Neural cell (in vitro differentiated cells): Measurements from ENCODE around the gene FAU. TPM values are rescaled to one million over a fixed set of nuclear protein-coding genes. Genes with fewer than 3 reads are reported as not detected.

ENCODE experiments used
- H2AFZ ChIP-seq: fragments of 200-600, 300-800 bp; sonication (generic), shearing (Covaris generic); 2 replicates; pipeline ENCODE4 v1.6.0; 2014; ENCODE audit warnings: low read depth, mild to moderate bottlenecking, antibody characterized with exemption, low read length, moderate library complexity
- H3F3A ChIP-seq: fragments of 200-600 bp; shearing (Covaris generic); 2 replicates; pipeline ENCODE4 v1.6.1; 2016; ENCODE audit warnings: mild to moderate bottlenecking, moderate library complexity, mixed read lengths, antibody characterized with exemption, low read length; ENCODE audit not compliant: insufficient read depth, poor library complexity, severe bottlenecking
- H3K27ac ChIP-seq: fragments of 200-600, 300-800 bp; sonication (generic), shearing (Covaris generic); 2 replicates; pipeline ENCODE4 v1.5.1; 2014; ENCODE audit warnings: mild to moderate bottlenecking, low read length, moderate library complexity
- H3K27me3 ChIP-seq: fragments of 300-800, 200-600 bp; sonication (generic), shearing (Covaris generic); 2 replicates; pipeline ENCODE4 v1.6.0; 2014; ENCODE audit warnings: mild to moderate bottlenecking, low read depth, low read length, moderate library complexity; ENCODE audit not compliant: insufficient read depth
- H3K36me3 ChIP-seq: fragments of 300-800, 200-600 bp; sonication (generic), shearing (Covaris generic); 2 replicates; pipeline ENCODE4 v1.5.1; 2014; ENCODE audit warnings: mild to moderate bottlenecking, antibody characterized with exemption, low read length, moderate library complexity; ENCODE audit not compliant: insufficient read depth
- H3K4me2 ChIP-seq: fragments of 300-800, 200-600 bp; sonication (generic), shearing (Covaris generic); 2 replicates; pipeline ENCODE4 v1.6.0; 2014; ENCODE audit warnings: mild to moderate bottlenecking, low read length
- H3K4me3 ChIP-seq: fragments of 300-800, 200-600 bp; sonication (generic), shearing (Covaris generic); 2 replicates; pipeline ENCODE4 v1.5.1; 2014; ENCODE audit warnings: mild to moderate bottlenecking, low read length, moderate library complexity
- H3K79me2 ChIP-seq: fragments of 200-600 bp; shearing (Covaris generic); replicated peaks from 2 replicates; pipeline ENCODE4 v1.6.0; 2014; ENCODE audit warnings: mild to moderate bottlenecking, low read length, moderate library complexity; ENCODE audit not compliant: insufficient read depth
- H3K9ac ChIP-seq: fragments of 300-800, 200-600 bp; sonication (generic), shearing (Covaris generic); 2 replicates; pipeline ENCODE4 v1.6.1; 2016; ENCODE audit warnings: mild to moderate bottlenecking, low read length, mixed read lengths
- H3K9me2 ChIP-seq: fragments of 200-600 bp; shearing (Covaris generic); 2 replicates; pipeline ENCODE4 v1.6.1; 2016; ENCODE audit warnings: mild to moderate bottlenecking, low read length, mixed read lengths; ENCODE audit not compliant: insufficient read depth
- H3K9me3 ChIP-seq: fragments of 200-600, 300-800 bp; sonication (generic), shearing (Covaris generic); 2 replicates; pipeline ENCODE4 v1.6.1; 2016; ENCODE audit warnings: mild to moderate bottlenecking, mixed run types, low read length, moderate library complexity, mixed read lengths
- H4K20me1 ChIP-seq: fragments of 200-600 bp; shearing (Covaris generic); 2 replicates; pipeline ENCODE4 v1.6.1; 2016; ENCODE audit warnings: mild to moderate bottlenecking, mixed run types; ENCODE audit not compliant: insufficient read depth
- EP300 ChIP-seq: fragments of 450-650 bp; conservative IDR thresholded peaks from 2 replicates; pipeline ENCODE4 v1.6.1; 2014; ENCODE audit warnings: antibody characterized with exemption, mild to moderate bottlenecking, moderate library complexity; ENCODE audit not compliant: poor library complexity, severe bottlenecking
- EZH2 ChIP-seq: fragments of 200-600, 300-800 bp; shearing (Covaris generic), sonication (generic); IDR thresholded peaks from 2 replicates; pipeline ENCODE4 v1.6.1; 2014; ENCODE audit warnings: antibody characterized with exemption, low read length, borderline replicate concordance, mild to moderate bottlenecking; ENCODE audit not compliant: insufficient read depth, poor library complexity, severe bottlenecking
- MXI1 ChIP-seq: fragments of 450-650 bp; conservative IDR thresholded peaks from 2 replicates; pipeline ENCODE4 v1.6.1; 2014; ENCODE audit warnings: antibody characterized with exemption, mild to moderate bottlenecking; ENCODE audit not compliant: poor library complexity, severe bottlenecking
- POLR2AphosphoS5 ChIP-seq: IDR thresholded peaks from 2 replicates; pipeline ENCODE4 v1.6.1; 2012
- RAD21 ChIP-seq: fragments of 450-650 bp; conservative IDR thresholded peaks from 2 replicates; pipeline ENCODE4 v1.6.1; 2014; ENCODE audit warnings: antibody characterized with exemption, mild to moderate bottlenecking, moderate library complexity
- SMC3 ChIP-seq: fragments of 450-650 bp; conservative IDR thresholded peaks from 2 replicates; pipeline ENCODE4 v1.6.1; 2014; ENCODE audit warnings: antibody characterized with exemption, mild to moderate bottlenecking, moderate library complexity; ENCODE audit not compliant: poor library complexity
- TAF1 ChIP-seq: IDR thresholded peaks from 2 replicates; pipeline ENCODE4 v1.6.1; 2012; ENCODE audit warnings: low read depth
- polyA plus RNA-seq: library from polyadenylated mRNA; depleted of rRNA; stranded (reverse); fragments of >200 nt; gene quantifications from 2 replicates; pipeline ENCODE4 v1.2.3, GENCODE V29; 2014
- TF ChIP-seq, protein P1 (sequence below): fragments of 450-650 bp; IDR thresholded peaks from 2 replicates; pipeline ENCODE4 v1.5.1; 2014; ENCODE audit warnings: antibody characterized with exemption, mild to moderate bottlenecking, moderate library complexity; ENCODE audit not compliant: poor library complexity, severe bottlenecking
- TF ChIP-seq, protein P2 (sequence below): IDR thresholded peaks from 2 replicates; pipeline ENCODE4 v1.6.1; 2012; ENCODE audit warnings: borderline replicate concordance

The FAU gene
- polyA plus RNA-seq, 1 donor from 2014 or later, result 420 TPM

GRCh38 chr11:65084598-65085375 is 37.1 kb downstream of the FAU start:
- Histone ChIP-seq H3K36me3 (no peaks in the 10 kb centered on the region), H3K79me2 (peaks cover 23% of the 10 kb centered on the region), H3K9ac (peak overlapping the region; percentile 84), H3K4me2 (peak overlapping the region; percentile 88), H3K4me3 (peak overlapping the region; percentile 84), H3K9me2 (no peaks in the 10 kb centered on the region), H3F3A (no peaks in the 10 kb centered on the region), H3K27ac (peak overlapping the region; percentile 85), H4K20me1 (no peaks in the 10 kb centered on the region), H3K27me3 (no peaks in the 10 kb centered on the region), H2AFZ (peak overlapping the region; percentile 65), H3K9me3 (no peaks in the 10 kb centered on the region)
- TF ChIP-seq MXI1, result no peak
- no peak for TF ChIP-seq EZH2
- no peak for TF ChIP-seq EP300
- TF ChIP-seq, protein P1, sequence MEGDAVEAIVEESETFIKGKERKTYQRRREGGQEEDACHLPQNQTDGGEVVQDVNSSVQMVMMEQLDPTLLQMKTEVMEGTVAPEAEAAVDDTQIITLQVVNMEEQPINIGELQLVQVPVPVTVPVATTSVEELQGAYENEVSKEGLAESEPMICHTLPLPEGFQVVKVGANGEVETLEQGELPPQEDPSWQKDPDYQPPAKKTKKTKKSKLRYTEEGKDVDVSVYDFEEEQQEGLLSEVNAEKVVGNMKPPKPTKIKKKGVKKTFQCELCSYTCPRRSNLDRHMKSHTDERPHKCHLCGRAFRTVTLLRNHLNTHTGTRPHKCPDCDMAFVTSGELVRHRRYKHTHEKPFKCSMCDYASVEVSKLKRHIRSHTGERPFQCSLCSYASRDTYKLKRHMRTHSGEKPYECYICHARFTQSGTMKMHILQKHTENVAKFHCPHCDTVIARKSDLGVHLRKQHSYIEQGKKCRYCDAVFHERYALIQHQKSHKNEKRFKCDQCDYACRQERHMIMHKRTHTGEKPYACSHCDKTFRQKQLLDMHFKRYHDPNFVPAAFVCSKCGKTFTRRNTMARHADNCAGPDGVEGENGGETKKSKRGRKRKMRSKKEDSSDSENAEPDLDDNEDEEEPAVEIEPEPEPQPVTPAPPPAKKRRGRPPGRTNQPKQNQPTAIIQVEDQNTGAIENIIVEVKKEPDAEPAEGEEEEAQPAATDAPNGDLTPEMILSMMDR, result no peak

- Histone ChIP-seq H3K9me2 (no peaks in the 10 kb centered on the region), H3K36me3 (no peaks in the 10 kb centered on the region), H3F3A (no peaks in the 10 kb centered on the region), H3K27ac (peak within 1 kb of the TSS; percentile 85), H3K27me3 (no peaks in the 10 kb centered on the region), H3K4me2 (peak within 1 kb of the TSS; percentile 88), H3K9me3 (no peaks in the 10 kb centered on the region), H2AFZ (peak within 1 kb of the TSS; percentile 65), H3K4me3 (peak within 1 kb of the TSS; percentile 84), H4K20me1 (no peaks in the 10 kb centered on the region), H3K79me2 (peaks cover 23% of the 10 kb centered on the region), H3K9ac (peak within 1 kb of the TSS; percentile 84)
- TF ChIP-seq EP300 (peak; percentile 81), SMC3 (peak; percentile 26), POLR2AphosphoS5 (peak; percentile 96), TAF1 (peak; percentile 80), EZH2 (no peak), MXI1 (peak; percentile 100), RAD21 (peak; percentile 19)
- TF ChIP-seq, protein P1, result no peak
- TF ChIP-seq, protein P2, sequence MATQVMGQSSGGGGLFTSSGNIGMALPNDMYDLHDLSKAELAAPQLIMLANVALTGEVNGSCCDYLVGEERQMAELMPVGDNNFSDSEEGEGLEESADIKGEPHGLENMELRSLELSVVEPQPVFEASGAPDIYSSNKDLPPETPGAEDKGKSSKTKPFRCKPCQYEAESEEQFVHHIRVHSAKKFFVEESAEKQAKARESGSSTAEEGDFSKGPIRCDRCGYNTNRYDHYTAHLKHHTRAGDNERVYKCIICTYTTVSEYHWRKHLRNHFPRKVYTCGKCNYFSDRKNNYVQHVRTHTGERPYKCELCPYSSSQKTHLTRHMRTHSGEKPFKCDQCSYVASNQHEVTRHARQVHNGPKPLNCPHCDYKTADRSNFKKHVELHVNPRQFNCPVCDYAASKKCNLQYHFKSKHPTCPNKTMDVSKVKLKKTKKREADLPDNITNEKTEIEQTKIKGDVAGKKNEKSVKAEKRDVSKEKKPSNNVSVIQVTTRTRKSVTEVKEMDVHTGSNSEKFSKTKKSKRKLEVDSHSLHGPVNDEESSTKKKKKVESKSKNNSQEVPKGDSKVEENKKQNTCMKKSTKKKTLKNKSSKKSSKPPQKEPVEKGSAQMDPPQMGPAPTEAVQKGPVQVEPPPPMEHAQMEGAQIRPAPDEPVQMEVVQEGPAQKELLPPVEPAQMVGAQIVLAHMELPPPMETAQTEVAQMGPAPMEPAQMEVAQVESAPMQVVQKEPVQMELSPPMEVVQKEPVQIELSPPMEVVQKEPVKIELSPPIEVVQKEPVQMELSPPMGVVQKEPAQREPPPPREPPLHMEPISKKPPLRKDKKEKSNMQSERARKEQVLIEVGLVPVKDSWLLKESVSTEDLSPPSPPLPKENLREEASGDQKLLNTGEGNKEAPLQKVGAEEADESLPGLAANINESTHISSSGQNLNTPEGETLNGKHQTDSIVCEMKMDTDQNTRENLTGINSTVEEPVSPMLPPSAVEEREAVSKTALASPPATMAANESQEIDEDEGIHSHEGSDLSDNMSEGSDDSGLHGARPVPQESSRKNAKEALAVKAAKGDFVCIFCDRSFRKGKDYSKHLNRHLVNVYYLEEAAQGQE, result peak; percentile 71
Measured at GRCh38 chr11:65083834-65084597, 37.9 kb downstream of the FAU start, which contains the start of the genes CDCA5 and ZFPL1. Gene CDCA5, minus strand, starts transcription at chr11:65084040. Its CDS starts 62 bp downstream, at chr11:65083978. Gene ZFPL1, plus strand, starts transcription at chr11:65084222. Its CDS starts 477 bp downstream, at chr11:65084699.
